Heart right ventricle (tissue), 16 donors: Measurements from ENCODE around the gene ZFHX2. TPM values are rescaled to one million over a fixed set of nuclear protein-coding genes. Genes with fewer than 3 reads are reported as not detected.

Experiments used
- ATAC-seq, 8 donors: fragments of 200-7000 bp; cut with Tn5 transposase; one replicate each; pipeline ENCODE4 v1.9.1; 2020; ENCODE audit warnings: mild to moderate bottlenecking in 8 of 8, moderate library complexity in 8 of 8, moderate number of reproducible peaks in 1 of 8
- DNase-seq, 2 donors: peaks; one replicate each; pipeline ENCODE4 v3.0.0-alpha.2; 2020
- H3K27ac ChIP-seq, 10 donors: fragments of 200-600 bp; sonication (generic) in 2 of 10; one replicate each; pipeline versions ENCODE4 v1.5.0 to v1.8.0; 2020 to 2022; ENCODE audit warnings: mild to moderate bottlenecking in 3 of 10
- H3K27me3 ChIP-seq, 7 donors: fragments of 200-600 bp; one replicate each; pipeline ENCODE4 v1.8.0; 2021 to 2022; ENCODE audit warnings: mild to moderate bottlenecking in 2 of 7
- H3K36me3 ChIP-seq, 9 donors: fragments of 200-600 bp; sonication (generic) in 1 of 9; one replicate each; pipeline versions ENCODE4 v1.5.0 to v1.8.0; 2020 to 2022; ENCODE audit warnings: mild to moderate bottlenecking in 2 of 9
- H3K4me1 ChIP-seq, 9 donors: fragments of 200-600 bp; sonication (generic) in 1 of 9; one replicate each; pipeline versions ENCODE4 v1.5.0 to v1.8.0; 2020 to 2022; ENCODE audit warnings: mild to moderate bottlenecking in 4 of 9
- H3K4me3 ChIP-seq, 10 donors: fragments of 200-600 bp; sonication (generic) in 2 of 10; one replicate each; pipeline versions ENCODE4 v1.5.0 to v1.8.0; 2020 to 2022; ENCODE audit warnings: mild to moderate bottlenecking in 7 of 10, moderate library complexity in 2 of 10
- H3K9me3 ChIP-seq, 11 donors: fragments of 200-600 bp in 10 of 11; sonication (generic) in 2 of 11; one replicate each; pipeline versions ENCODE4 v1.5.0 to v1.8.0; 2013 to 2022; ENCODE audit warnings: mild to moderate bottlenecking in 2 of 11, control low read depth in 1 of 11, moderate library complexity in 1 of 11
- CTCF ChIP-seq, 9 donors: fragments of 200-600 bp; sonication (generic) in 2 of 9; IDR thresholded peaks; one replicate each; pipeline versions ENCODE4 v1.5.0 to v1.8.0; 2021 to 2022; ENCODE audit warnings: antibody characterized with exemption in 9 of 9, mild to moderate bottlenecking in 5 of 9, moderate library complexity in 1 of 9
- WGBS, 2 donors: extraction: QIAGEN DNeasy Blood & Tissue Kit; methylation state at CpG; one replicate each; pipeline ENCODE4 v1.1.7; 2013; ENCODE audit warnings: inconsistent platforms in 1 of 2; 5-methylcytosine and 5-hydroxymethylcytosine counted together
- intact Hi-C, 10 donors: fragments of 100-400 bp; cut with DNase I; formaldehyde crosslinking; loops; one replicate each; pipeline versions ENCODE4 v1.11.1 to v1.14.2; 2022
- polyA plus RNA-seq, 2 donors: library from polyadenylated mRNA; stranded (reverse); fragments of 200-250 nt; gene quantifications; one replicate each; pipeline ENCODE4 v1.2.3, GENCODE V29; 2013
- total RNA-seq, 10 donors: library from RNA; stranded (reverse); fragmentation: NEBNext Ultra II Directional in 3 of 10; extraction: Animal tissue kit (Norgen Biotek cat#: 25700) in 3 of 10; gene quantifications; one replicate each; pipeline versions ENCODE4 v1.2.1 to v1.2.4, GENCODE V29; 2021 to 2023
- donor health status: Arrhythmogenic right ventricular cardiomyopathy.
- donor health status: ischemic (EF 13 %, LVEDD 7.1; RV severe dilation, severe dysfunction).
- donor health status: healthy with polysubstance abuse.
- donor health status: DM: no; HTN: yes; CAD: no.
- donor health status: DM: no; HTN: no; CAD: no.
- donor health status: ischemic (EF 25% LVEDD 6.9; RV normal size, moderate dysfunction).
- donor health status: ischemic (EF 25% LVEDD 5.7; RV mildly dilated, moderate dysfunction).
- donor health status: healthy.
- donor health status: DM: yes; HTN: yes; CAD: no.
- donor health status: Ischemic cardiomyopathy.
- donor health status: ischemic (EF 35%, LVEDD 5.7; RV mildly dilated, moderate dysfunction).
- donor health status: nonischemic (EF 11% LVEDD 7.7; RV severe dilation, severe dysfunction).
- donor health status: DM: yes; HTN: yes; CAD: no.
- donor health status: PGD.
- donor health status: ischemic (EF 29% LVEDD 5.4; RV normal size, mild dysfunction).
- donor health status: nonischemic (EF 23%, LVEDD 6.1; RV moderate dilation, normal function).

The ZFHX2 gene
- total and polyA plus RNA-seq, 12 donors, result 0.25 to 1.9 (median 0.97) TPM

- Histone ChIP-seq H3K27me3 (peaks cover 9 to 42% (median 21%) of the 10 kb centered on the region in 7 donors), H3K27ac (no peak overlapping the region), H3K9me3 (no peaks in the 10 kb centered on the region), H3K36me3 (peaks cover 0 to 2% (median 0%) of the 10 kb centered on the region in 9 donors), H3K4me3 (no peak overlapping the region), H3K4me1 (peaks cover 2 to 42% (median 17%) of the 10 kb centered on the region in 9 donors)
- TF ChIP-seq CTCF (IDR thresholded peaks at IDR 0.05), result no peak
- ATAC-seq (no peak), DNase-seq (no peak)
- 77 to 83% methylated on average over 22 to 23 of the region's 23 CpGs for WGBS, 2 donors
- intact Hi-C loops, result no loop called here
Measured at GRCh38 chr14:23570806-23571483, 19.4 kb upstream of the ZFHX2 start.

- TF ChIP-seq CTCF (IDR thresholded peaks at IDR 0.05), result no peak
- ATAC-seq (peak in 3 of 8 donors; percentile 7 to 22 (median 16)), DNase-seq (no peak)
- Histone ChIP-seq H3K4me1 (peaks cover 2 to 42% (median 17%) of the 10 kb centered on the region in 9 donors), H3K27me3 (peaks cover 0 to 29% (median 8%) of the 10 kb centered on the region in 7 donors), H3K9me3 (no peaks in the 10 kb centered on the region), H3K36me3 (peaks cover 0 to 15% (median 0%) of the 10 kb centered on the region in 9 donors), H3K27ac (no peak overlapping the region), H3K4me3 (no peak overlapping the region)
- intact Hi-C loops, result loop anchor here in 3 of 10 donors (10.0 kb wide), 2 partner anchors 245 to 305 kb away; partner anchors contain the start of gene PABPN1 (in 2 of the 3)
- 59 to 70% methylated on average over 7 of the region's 7 CpGs for WGBS, 2 donors
Measured at GRCh38 chr14:23569443-23570151, 18.0 kb upstream of the ZFHX2 start.

GRCh38 chr14:23568600-23569331 is 17.2 kb upstream of the ZFHX2 start:
- Histone ChIP-seq H3K4me3 (no peak overlapping the region), H3K9me3 (no peaks in the 10 kb centered on the region), H3K4me1 (peaks cover 2 to 42% (median 17%) of the 10 kb centered on the region in 9 donors), H3K27me3 (peaks cover 0 to 22% (median 4%) of the 10 kb centered on the region in 7 donors), H3K36me3 (peaks cover 0 to 24% (median 0%) of the 10 kb centered on the region in 9 donors), H3K27ac (peak overlapping the region in 1 of 10 donors; percentile 90)
- intact Hi-C loops, result loop anchor here in 3 of 10 donors (10.0 kb wide), 2 partner anchors 244 to 304 kb away; partner anchors contain the start of gene PABPN1 (in 2 of the 3)
- 62 to 66% methylated on average over 6 of the region's 6 CpGs for WGBS, 2 donors
- DNase-seq (no peak), ATAC-seq (no peak)
- TF ChIP-seq CTCF (IDR thresholded peaks at IDR 0.05), result peak in 4 of 9 donors; percentile 12 to 38 (median 32)
